Measurements from ENCODE around the gene NMT2. TPM values are rescaled to one million over a fixed set of nuclear protein-coding genes. Genes with fewer than 3 reads are reported as not detected.

NMT2 gene
- total and polyA plus RNA-seq, 7 donors = 3.9 to 12.9 (median 8.2) TPM

- Histone ChIP-seq H3K27ac (no peak overlapping the region), H3K9me3 (no peaks in the 10 kb centered on the region), H3K4me1 (peaks cover 4% of the 10 kb centered on the region), H3K27me3 (ENCODE audit: insufficient read depth in 3 of 3, low read length in 2 of 3) (no peaks in the 10 kb centered on the region), H3K4me3 (no peak overlapping the region), H3K36me3 (ENCODE audit: insufficient read depth in 1 of 2, low read depth in 1 of 2) (no peaks in the 10 kb centered on the region)
- intact Hi-C loops (cut with DNase I) = no loop called here
- no peak for DNase-seq
- TF ChIP-seq CTCF (IDR thresholded peaks at IDR 0.05) = no peak
- no peak for ATAC-seq
These were observed 9.5 kb downstream of the NMT2 start for GRCh38 chr10:15158972-15159371.

- Histone ChIP-seq H3K27ac (no peak overlapping the region), H3K4me1 (peaks cover 3% of the 10 kb centered on the region), H3K9me3 (no peaks in the 10 kb centered on the region), H3K27me3 (ENCODE audit: insufficient read depth in 3 of 3, low read length in 2 of 3) (no peaks in the 10 kb centered on the region), H3K4me3 (no peak overlapping the region), H3K36me3 (ENCODE audit: insufficient read depth in 1 of 2, low read depth in 1 of 2) (no peaks in the 10 kb centered on the region)
- intact Hi-C loops (cut with DNase I) = no loop called here
- ATAC-seq (no peak), DNase-seq (no peak)
- WGBS, 3 donors = 90 to 98% (median 98%) methylated on average over 2 of the region's 2 CpGs
- TF ChIP-seq CTCF (IDR thresholded peaks at IDR 0.05) = no peak
These were observed 10.0 kb downstream of the NMT2 start for GRCh38 chr10:15158448-15158847.

- no peak for TF ChIP-seq CTCF (IDR thresholded peaks at IDR 0.05)
- no peak for DNase-seq
- H3K4me1 ChIP-seq = no peaks in the 10 kb centered on the region
- H3K4me3 ChIP-seq = no peak overlapping the region
- H3K9me3 ChIP-seq = no peaks in the 10 kb centered on the region
- no peaks in the 10 kb centered on the region for H3K36me3 ChIP-seq (ENCODE audit: insufficient read depth in 1 of 2, low read depth in 1 of 2)
- no peak for ATAC-seq
- intact Hi-C loops (cut with DNase I) = no loop called here
- H3K27me3 ChIP-seq (ENCODE audit: insufficient read depth in 3 of 3, low read length in 2 of 3) = no peaks in the 10 kb centered on the region
- 91 to 93% (median 92%) methylated on average over 14 of the region's 14 CpGs for WGBS, 3 donors
- no peak overlapping the region for H3K27ac ChIP-seq
These were observed 12.4 kb downstream of the NMT2 start for GRCh38 chr10:15155978-15156656.

GRCh38 chr10:15152556-15152955 is 15.9 kb downstream of the NMT2 start:
- Histone ChIP-seq H3K27me3 (ENCODE audit: insufficient read depth in 3 of 3, low read length in 2 of 3) (no peaks in the 10 kb centered on the region), H3K4me1 (no peaks in the 10 kb centered on the region), H3K36me3 (ENCODE audit: insufficient read depth in 1 of 2, low read depth in 1 of 2) (no peaks in the 10 kb centered on the region), H3K9me3 (no peaks in the 10 kb centered on the region), H3K4me3 (no peak overlapping the region), H3K27ac (no peak overlapping the region)
- no peak for TF ChIP-seq CTCF (IDR thresholded peaks at IDR 0.05)
- intact Hi-C loops (cut with DNase I) = no loop called here
- ATAC-seq (no peak), DNase-seq (no peak)

- no peaks in the 10 kb centered on the region for H3K4me1 ChIP-seq
- intact Hi-C loops (cut with DNase I) = no loop called here
- no peaks in the 10 kb centered on the region for H3K27me3 ChIP-seq (ENCODE audit: insufficient read depth in 3 of 3, low read length in 2 of 3)
- H3K4me3 ChIP-seq = no peak overlapping the region
- TF ChIP-seq CTCF (IDR thresholded peaks at IDR 0.05) = no peak
- DNase-seq (no peak), ATAC-seq (no peak)
- H3K36me3 ChIP-seq (ENCODE audit: insufficient read depth in 1 of 2, low read depth in 1 of 2) = no peaks in the 10 kb centered on the region
- H3K9me3 ChIP-seq = no peaks in the 10 kb centered on the region
- 95 to 98% (median 98%) methylated on average over 7 of the region's 7 CpGs for WGBS, 3 donors
- no peak overlapping the region for H3K27ac ChIP-seq
These were observed 17.9 kb downstream of the NMT2 start for GRCh38 chr10:15150563-15150962.

Measured in psoas muscle (tissue), 8 donors.